ENCODE data around the gene ETDB. TPM values are rescaled to one million over a fixed set of nuclear protein-coding genes. Genes with fewer than 3 reads are reported as not detected.

ETDB gene
- total and polyA plus RNA-seq, 7 donors, result not detected

- intact Hi-C loops (cut with DNase I), result no loop called here
- Histone ChIP-seq H3K27ac (no peak overlapping the region), H3K9me3 (no peaks in the 10 kb centered on the region), H3K36me3 (no peaks in the 10 kb centered on the region), H3K4me3 (no peak overlapping the region), H3K27me3 (peaks cover 0 to 3% (median 0%) of the 10 kb centered on the region in 3 donors), H3K4me1 (peaks cover 0 to 13% (median 6%) of the 10 kb centered on the region in 4 donors)
- no peak for TF ChIP-seq POLR2A (IDR thresholded peaks at IDR 0.05)
- TF ChIP-seq EP300 (IDR thresholded peaks at IDR 0.05), result no peak
- TF ChIP-seq CTCF (IDR thresholded peaks at IDR 0.05), result no peak
- no peak for TF ChIP-seq POLR2AphosphoS5 (IDR thresholded peaks at IDR 0.05)
- 94 to 98% methylated on average over 5 of the region's 5 CpGs for WGBS, 2 donors
- no peak for DNase-seq
These were observed 24.6 kb downstream of the ETDB start for GRCh38 chrX:135095715-135096114.

GRCh38 chrX:135094726-135095125 lies 25.6 kb downstream of the ETDB start:
- no peak overlapping the region for H3K27ac ChIP-seq
- no peak for TF ChIP-seq EP300 (IDR thresholded peaks at IDR 0.05)
- TF ChIP-seq CTCF (IDR thresholded peaks at IDR 0.05), result no peak
- TF ChIP-seq POLR2A (IDR thresholded peaks at IDR 0.05), result no peak
- TF ChIP-seq POLR2AphosphoS5 (IDR thresholded peaks at IDR 0.05), result no peak
- H3K4me3 ChIP-seq, result no peak overlapping the region
- no peaks in the 10 kb centered on the region for H3K36me3 ChIP-seq
- H3K27me3 ChIP-seq, result peaks cover 0 to 3% (median 0%) of the 10 kb centered on the region in 3 donors
- 73 to 87% methylated on average over 6 of the region's 6 CpGs for WGBS, 2 donors
- H3K4me1 ChIP-seq, result peaks cover 0 to 13% (median 6%) of the 10 kb centered on the region in 4 donors
- no peak for DNase-seq
- intact Hi-C loops (cut with DNase I), result no loop called here
- no peaks in the 10 kb centered on the region for H3K9me3 ChIP-seq

- TF ChIP-seq POLR2AphosphoS5 (IDR thresholded peaks at IDR 0.05) (no peak), POLR2A (IDR thresholded peaks at IDR 0.05) (no peak), CTCF (IDR thresholded peaks at IDR 0.05) (no peak), EP300 (IDR thresholded peaks at IDR 0.05) (no peak)
- intact Hi-C loops (cut with DNase I), result no loop called here
- WGBS, 2 donors, result 91 to 94% methylated on average over 3 of the region's 3 CpGs
- no peak for DNase-seq
- no peaks in the 10 kb centered on the region for H3K9me3 ChIP-seq
- no peak overlapping the region for H3K4me3 ChIP-seq
- no peaks in the 10 kb centered on the region for H3K4me1 ChIP-seq
- H3K36me3 ChIP-seq, result no peaks in the 10 kb centered on the region
- H3K27ac ChIP-seq, result no peak overlapping the region
- H3K27me3 ChIP-seq, result peaks cover 0 to 1% (median 0%) of the 10 kb centered on the region in 3 donors
These were observed 31.2 kb downstream of the ETDB start for GRCh38 chrX:135089126-135089525.

GRCh38 chrX:135087867-135088266 lies 32.5 kb downstream of the ETDB start:
- intact Hi-C loops (cut with DNase I), result loop anchor here (2.0 kb wide), 1 partner anchor 123 kb away; no protein-coding TSS in a partner anchor
- Histone ChIP-seq H3K9me3 (no peaks in the 10 kb centered on the region), H3K27ac (no peak overlapping the region), H3K27me3 (no peaks in the 10 kb centered on the region), H3K4me3 (no peak overlapping the region), H3K36me3 (no peaks in the 10 kb centered on the region), H3K4me1 (no peaks in the 10 kb centered on the region)
- TF ChIP-seq CTCF (IDR thresholded peaks at IDR 0.05) (no peak), POLR2AphosphoS5 (IDR thresholded peaks at IDR 0.05) (no peak), POLR2A (IDR thresholded peaks at IDR 0.05) (no peak), EP300 (IDR thresholded peaks at IDR 0.05) (no peak)
- DNase-seq, result no peak
- WGBS, 2 donors, result 88 to 90% methylated on average over 3 of the region's 3 CpGs

Measured in sigmoid colon (tissue), 7 donors.